Activated CD8-positive, alpha-beta memory T cell treated with anti-CD3 and anti-CD28 coated beads for 24 hours (primary cell): ENCODE data around the gene FAM98A.

ENCODE experiments used
- DNase-seq: peaks from one replicate; pipeline ENCODE4 v3.0.0-alpha.2; 2020

The FAM98A gene

DNA sequence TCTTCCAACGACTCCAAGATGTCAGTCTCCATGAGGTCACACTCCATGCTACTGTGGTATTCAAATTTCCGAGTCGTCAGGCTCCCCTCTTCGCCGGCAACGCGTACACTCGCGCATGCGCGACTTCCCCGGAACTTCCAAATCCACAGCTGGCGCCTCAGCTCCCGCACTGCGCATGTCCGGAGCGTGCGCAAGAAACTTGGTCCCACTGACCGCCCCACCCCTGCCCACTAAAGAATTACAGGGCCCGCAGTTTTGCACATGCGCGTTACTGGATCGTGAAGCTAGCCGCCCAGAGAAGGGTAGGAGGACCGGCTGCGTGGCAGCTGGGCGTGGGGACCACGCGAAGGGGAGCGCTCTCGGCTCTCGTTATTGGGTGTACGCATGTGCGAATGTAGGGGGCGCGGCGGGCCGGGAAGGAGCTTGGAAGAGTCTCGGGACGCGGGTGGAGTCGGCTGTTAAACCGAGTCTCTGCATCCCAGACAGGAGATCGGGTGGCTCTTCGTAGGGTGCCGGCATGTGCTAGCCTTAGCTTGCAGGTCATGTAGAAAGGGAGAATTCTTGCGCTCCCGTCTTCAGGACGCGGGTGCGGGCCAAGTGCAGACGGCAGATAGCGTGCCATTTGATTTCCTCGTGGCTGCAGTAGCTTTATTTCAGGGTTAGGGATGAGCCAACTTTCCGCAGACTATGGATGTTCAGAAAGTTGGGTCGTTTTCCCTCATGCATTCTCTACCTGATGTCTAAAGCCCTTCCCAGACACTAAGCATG lies at the start of gene FAM98A:
FAM98A (minus strand) TSS at position 125 of the 768 bp plus-strand sequence; CDS start at position 47, 78 bp downstream.
- DNase-seq: peak; percentile 99

DNA sequence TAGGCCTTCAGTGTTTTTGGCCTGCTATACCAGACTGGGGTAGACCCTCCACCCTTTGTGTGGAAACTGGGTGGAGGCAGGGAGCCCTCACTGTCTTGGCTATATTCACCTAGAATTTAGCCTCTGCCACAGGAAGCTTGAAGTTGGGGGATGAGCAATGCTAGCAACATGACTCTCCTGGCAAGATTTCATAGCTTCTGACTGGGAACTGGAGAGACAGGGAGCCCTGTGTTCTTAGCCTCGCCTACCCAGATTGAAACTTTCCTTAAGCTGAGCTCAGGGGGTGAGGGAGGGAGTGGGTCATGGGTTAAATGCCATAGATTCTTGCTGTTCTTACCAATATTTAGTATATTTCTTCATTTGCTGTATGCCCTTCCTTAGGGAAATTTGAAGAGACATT lies 46.8 kb upstream of the FAM98A start:
- no peak for DNase-seq

DNA sequence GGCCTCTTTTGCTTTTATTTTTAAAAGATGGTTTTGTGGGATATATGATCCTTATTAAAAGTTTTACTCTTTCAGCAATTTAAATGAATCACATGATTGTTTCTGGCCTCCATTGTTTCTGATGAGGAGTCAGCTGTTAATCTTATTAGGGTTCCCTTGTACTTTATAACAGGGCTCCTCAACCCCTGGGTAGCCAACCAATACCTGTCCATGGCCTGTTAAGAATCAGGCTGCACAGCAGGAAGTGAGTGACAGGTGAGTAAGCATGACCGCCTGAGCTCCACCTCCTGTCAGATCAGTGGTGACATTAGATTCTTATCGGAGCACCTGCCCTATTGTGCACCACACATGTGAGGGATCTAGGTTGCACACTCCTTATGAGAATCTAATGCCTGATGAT lies 45.1 kb upstream of the FAM98A start:
- no peak for DNase-seq

DNA sequence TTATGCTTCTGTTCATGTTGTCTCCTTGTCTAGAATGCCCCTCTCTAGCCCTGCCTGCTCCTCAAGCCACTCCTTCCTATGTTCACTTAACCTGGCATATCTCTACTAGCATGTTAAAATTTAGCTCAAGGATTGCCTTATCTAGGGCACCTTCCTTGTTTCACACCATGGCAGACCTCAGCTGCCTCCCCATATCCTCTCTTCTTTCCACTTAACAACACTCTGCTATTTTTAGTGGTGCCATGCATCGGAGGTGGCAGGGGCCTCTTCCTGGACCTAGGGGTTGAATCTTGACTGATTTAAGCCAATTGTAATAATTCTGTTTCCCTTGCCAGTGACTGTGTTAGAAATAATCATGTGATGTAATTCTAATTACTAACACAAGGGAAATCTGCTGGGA lies 36.9 kb upstream of the FAM98A start:
- DNase-seq: no peak

GRCh38 chr2:33634261-33634910 lies 35.3 kb upstream of the FAM98A start:
- DNase-seq: no peak

GRCh38 chr2:33633315-33633714 lies 34.2 kb upstream of the FAM98A start:
- no peak for DNase-seq

DNA sequence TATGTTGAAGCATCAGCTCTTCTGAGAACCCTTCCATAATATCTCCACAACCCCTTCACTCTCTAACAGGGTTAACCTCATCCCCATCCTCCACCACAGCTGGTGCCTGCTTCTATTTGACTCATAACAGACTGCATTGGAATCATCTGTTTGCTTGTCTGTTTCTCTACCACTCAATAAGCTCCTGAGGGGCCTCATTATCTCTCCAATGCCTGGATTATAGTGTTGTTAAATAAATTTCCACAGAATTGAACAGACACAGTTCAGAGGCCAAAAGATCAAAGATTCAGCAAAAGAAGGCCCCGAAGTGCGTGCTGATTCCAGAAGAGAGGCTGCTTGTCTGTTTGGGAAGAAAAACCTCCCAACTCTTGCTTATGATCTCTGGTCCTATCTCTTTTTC lies 33.7 kb upstream of the FAM98A start:
- DNase-seq: no peak

DNA sequence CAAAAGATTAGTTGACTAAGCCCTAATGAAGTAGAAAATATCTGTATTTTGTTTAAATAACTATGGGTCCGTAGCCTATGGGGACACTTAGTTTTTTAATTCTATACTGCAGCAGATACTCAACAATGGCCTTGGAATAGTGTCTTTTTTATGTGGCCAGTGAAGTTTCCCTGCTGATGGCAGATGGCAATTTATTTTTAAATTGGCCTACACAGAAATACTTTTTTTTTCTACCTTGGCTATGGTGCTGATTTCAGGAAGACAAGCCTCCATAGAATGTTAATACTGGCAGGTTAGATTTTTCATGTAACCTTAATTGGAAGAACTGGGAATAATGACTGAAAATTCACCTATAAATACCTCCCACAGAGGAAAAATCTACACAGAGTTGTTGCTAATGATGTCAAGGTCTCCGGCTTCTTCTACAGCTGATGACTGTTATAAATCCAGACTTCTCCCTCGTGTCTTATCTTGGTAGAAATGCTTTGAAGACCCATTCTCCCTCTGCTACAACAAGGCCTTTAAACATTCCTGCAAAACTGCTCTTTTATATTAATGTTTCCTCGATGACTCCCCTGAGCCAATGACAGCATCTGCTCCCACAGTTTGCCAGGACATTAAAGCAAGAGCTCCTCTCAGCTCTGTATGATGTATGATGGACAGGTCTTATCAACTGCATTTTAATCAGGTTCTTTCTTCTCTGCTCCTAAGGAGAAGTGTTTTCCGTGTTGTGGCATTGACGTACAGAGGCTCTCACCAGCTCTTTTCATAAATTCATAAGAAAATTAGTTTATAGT lies 29.1 kb upstream of the FAM98A start:
- no peak for DNase-seq

- DNase-seq: no peak
Measured at GRCh38 chr2:33619028-33619427, 19.9 kb upstream of the FAM98A start.

DNA sequence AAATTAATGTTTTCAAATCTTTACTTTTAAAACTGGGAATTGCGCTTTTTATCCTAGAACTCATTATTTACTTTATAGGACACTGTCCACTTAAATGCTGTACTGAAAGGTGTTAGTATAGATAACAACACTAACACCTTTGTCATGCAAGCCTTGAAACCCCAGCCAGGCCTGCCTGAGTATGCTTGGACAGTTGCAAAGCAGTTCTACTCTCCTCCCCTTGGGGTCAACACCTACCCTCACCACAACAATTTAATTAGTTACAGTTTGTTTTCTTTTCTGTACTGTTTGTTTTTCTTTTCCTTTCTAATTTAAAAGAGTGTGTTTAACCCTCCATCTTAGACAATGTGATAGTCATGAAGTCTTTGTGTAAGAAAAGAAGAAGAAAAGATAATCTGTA lies 18.9 kb upstream of the FAM98A start:
- no peak for DNase-seq

GRCh38 chr2:33617401-33617800 lies 18.3 kb upstream of the FAM98A start:
- DNase-seq: no peak

DNA sequence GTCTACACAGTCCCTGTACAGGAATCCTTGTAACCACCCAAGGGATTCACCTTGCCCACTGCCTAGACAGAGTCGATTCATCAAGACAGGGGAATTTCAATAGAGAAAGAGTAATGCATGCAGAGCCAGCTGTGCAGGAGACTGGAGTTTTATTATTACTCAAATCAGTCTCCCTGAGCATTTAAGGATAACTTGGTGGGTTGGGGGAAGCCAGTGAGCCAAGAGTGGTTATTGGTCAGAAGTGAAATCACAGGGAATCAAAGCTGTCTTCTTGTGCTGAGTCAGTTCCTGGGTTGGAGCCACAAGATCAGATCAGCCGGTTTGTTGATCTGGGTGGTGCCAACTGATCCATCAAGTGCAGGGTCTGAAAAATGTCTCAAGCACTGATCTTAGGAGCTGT lies 17.8 kb upstream of the FAM98A start:
- no peak for DNase-seq

- DNase-seq: no peak
Measured at GRCh38 chr2:33614190-33614589, 15.1 kb upstream of the FAM98A start.

DNA sequence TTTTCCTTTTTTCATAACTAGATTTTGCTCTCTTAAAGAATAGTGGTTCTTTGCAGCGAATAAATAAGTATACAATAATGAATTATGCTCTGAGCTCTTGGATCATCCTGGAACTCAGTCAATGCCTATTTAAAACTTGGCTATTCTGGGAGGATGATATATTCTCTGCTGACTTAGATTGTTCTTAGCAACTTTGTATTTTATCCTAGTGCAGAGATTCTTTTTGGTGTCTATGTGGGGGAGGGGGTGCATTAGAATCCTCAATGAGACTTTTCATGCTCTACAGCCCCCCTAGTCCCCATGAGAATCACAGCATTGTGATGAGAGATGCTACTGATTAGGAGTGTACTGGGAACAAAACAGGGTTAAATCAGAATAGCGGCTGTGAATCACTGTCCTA lies 8.8 kb upstream of the FAM98A start:
- DNase-seq: no peak

DNA sequence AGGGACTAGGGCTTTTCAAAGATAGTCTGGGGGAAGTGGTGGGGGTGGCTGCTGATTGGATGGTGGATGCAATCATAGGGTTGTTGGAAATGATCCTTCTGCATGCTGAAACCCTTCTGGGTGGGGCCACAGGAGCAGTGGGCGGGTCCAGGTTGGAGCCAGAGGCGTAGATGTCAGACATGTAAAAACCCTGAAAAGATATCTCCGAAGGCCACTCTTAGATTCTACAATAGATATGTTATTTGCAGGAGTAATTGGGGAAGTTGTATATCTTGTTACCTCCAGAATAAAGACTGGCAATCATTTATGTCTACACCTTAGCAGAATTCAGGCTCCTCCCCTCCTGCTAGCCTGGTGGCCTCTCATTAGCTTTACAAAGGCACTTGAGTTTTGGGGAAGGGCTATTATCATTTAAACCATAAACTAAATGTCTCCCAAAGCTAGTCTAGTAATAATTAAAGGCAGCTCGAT lies 8.2 kb upstream of the FAM98A start:
- DNase-seq: no peak

DNA sequence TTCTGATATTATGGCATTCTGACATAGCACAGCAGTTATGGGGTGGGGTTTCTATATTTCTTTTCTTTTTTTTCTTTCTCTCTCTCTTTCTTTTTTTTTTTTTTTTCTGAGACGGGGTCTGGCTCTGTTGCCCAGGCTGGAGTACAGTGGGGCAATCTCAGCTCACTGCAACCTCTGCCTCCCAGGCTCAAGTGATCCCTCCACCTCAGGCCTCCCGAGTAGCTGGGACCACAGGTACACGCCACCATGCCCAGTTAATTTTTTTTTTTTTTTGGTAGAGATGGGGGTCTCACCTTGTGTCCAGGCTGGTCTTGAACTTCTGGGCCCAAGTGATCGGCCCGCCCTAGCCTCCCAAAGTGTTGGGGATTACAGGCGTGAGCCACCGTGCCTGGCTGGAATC lies 7.5 kb upstream of the FAM98A start:
- DNase-seq: no peak

DNA sequence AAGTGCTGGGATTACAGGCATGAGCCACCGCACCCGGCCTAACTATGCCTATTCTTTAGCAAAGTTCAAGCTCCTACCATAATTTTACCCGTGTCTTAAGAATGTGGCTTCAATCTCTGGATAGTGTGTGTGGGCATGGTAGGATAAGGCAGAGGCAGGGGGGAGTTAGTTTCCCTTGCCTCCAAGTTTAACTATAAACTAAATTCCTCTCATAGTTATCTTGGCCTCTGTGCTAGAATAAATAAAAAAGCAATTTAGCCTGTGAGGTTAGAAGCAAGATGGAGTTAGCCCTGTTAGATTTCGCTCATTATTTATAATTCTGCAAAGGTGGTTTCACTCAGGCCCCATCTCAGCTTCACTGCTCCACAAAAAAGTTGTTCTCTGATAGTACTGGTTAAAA lies 7.0 kb upstream of the FAM98A start:
- DNase-seq: no peak

DNA sequence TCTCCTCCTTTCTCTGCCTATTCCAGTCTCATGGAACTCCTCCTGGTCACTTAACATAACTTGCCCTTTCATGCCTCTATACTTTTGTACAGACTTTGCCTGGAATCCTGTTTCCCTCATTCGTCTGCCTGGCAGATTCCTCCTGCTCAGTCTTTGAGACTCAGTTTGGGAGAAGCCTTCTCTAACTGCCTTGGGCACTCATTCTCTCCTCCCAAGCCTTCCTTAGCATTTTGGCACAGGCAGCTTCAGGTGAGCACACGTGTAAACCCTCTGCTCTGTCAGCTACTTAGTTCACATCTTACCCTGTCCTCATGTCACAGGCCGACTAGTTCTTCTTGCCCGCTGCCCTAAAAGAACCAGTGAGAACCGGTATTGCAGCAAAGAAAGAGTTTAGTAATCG lies 6.0 kb upstream of the FAM98A start:
- no peak for DNase-seq

- DNase-seq: no peak
Measured at GRCh38 chr2:33603416-33603815, 4.3 kb upstream of the FAM98A start.

DNA sequence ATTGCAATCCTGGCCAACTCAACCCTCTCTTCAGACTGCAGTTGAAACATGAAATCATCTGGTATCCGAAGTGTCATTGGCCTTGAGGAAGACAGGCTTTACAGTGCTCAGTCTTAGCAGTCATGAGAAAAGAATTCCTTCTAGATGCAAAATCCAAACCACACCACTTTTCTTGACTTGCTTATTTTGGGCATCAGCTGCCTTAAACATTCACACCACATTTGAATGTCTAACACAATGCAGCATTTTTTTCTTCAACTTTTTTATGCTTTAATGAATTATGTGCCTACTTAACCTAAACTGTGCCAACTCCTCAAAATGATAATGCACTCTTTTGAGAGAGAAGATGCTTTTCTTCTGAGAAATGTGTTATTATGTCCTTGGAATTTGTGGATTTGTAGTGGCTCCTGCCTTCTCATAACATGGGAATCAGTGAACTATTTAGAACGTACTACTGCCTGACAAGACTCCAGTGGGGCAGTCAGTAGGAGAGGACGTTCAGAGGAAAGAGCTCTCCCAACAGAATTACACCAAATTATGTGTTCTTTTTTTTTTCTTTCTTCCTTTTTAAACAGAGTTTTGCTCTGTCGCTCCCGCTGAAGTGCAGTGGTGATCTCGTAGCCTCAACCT lies 3.2 kb upstream of the FAM98A start:
- no peak for DNase-seq

- no peak for DNase-seq
Measured at GRCh38 chr2:33599943-33600192, 769 bp upstream of the FAM98A start.

DNA sequence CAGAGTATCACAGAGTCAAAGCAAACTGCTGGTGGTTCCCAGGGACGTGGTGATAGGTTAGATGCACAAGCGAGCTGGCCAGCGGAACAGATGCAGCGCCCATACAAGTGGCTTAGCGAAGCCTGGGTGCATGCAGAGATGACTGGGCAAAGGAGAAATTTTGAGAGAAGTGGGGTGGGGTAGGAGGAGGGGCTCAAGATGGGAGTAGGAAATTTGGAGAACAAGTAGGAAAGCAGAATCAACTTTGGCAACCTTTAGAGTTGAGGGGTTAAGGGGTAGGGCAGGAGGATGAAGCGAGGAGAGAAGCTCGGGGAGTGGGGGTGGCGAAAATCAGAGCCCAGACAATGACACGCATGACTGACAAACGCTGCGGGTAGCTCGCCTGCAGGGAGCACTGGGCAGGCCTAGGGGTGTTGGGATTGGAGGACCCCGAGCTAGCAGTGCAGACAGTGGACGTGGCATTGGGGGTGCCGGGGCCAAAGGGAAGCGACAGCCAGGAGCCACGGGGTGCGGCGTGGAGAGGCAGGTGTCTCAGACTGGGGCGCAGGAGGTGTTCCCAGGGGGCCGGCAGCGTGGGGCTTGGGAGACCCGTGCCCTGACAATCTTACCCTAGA lies 431 bp downstream of the FAM98A start:
- peak; percentile 75 for DNase-seq

DNA sequence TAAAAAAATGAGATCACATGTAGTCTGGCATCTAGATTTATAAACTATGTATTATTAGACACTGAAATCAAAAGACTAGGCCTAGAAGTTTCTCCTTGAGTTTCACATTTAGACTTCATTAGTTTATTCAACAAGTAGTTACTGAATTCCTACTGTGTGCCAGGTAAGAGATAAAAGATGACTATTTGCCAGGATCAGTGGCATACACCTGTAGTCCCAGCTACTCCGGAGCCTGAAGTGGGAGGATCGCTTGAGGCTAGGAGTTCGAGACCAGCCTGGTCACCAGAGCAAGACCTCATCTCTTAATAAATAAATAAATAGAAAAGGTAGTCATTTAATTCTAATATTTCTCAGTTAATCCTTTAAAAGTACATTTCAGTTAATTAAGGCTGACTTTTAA lies 2.1 kb downstream of the FAM98A start:
- DNase-seq: no peak
